Measurements from ENCODE around the gene APLP1.
"Not testable (repeated sequence)": the region's sequence is repeated elsewhere in the genome, so short reads cannot be mapped to it uniquely, and the experiment has no call there.

APLP1 gene

GRCh38 chr19:35853038-35853756, 15.2 kb upstream of the APLP1 start:
- no peak for DNase-seq

GRCh38 chr19:35856546-35857149, 11.7 kb upstream of the APLP1 start, which contains the start of gene KIRREL2:
Gene KIRREL2, plus strand, starts transcription at chr19:35856911. Its CDS starts 209 bp downstream, at chr19:35857120.
- DNase-seq, result no peak

GRCh38 chr19:35858311-35858710, 10.1 kb upstream of the APLP1 start:
- no peak for DNase-seq

GRCh38 chr19:35859414-35859813, 9.0 kb upstream of the APLP1 start:
- DNase-seq, result no peak

GRCh38 chr19:35860436-35860817, 7.9 kb upstream of the APLP1 start:
- no peak for DNase-seq

- no peak for DNase-seq
These were observed 7.3 kb upstream of the APLP1 start for GRCh38 chr19:35860818-35861639.

GRCh38 chr19:35861640-35862160, 6.7 kb upstream of the APLP1 start:
- no peak for DNase-seq

- DNase-seq, result no peak
These were observed 5.8 kb upstream of the APLP1 start for GRCh38 chr19:35862528-35862927.

GRCh38 chr19:35863018-35863417, 5.4 kb upstream of the APLP1 start:
- no peak for DNase-seq

GRCh38 chr19:35868823-35869326, 501 bp downstream of the APLP1 start:
- no peak for DNase-seq

- DNase-seq, result peak; percentile 83
These were observed 1.2 kb downstream of the APLP1 start for GRCh38 chr19:35869327-35870123.

- DNase-seq, result not testable (repeated sequence)
These were observed 1.9 kb downstream of the APLP1 start for GRCh38 chr19:35870124-35870736.

GRCh38 chr19:35870798-35871197, 2.4 kb downstream of the APLP1 start:
- no peak for DNase-seq

- DNase-seq, result no peak
These were observed 3.2 kb downstream of the APLP1 start for GRCh38 chr19:35871611-35872010.

- DNase-seq, result no peak
These were observed 3.8 kb downstream of the APLP1 start for GRCh38 chr19:35872180-35872579.

GRCh38 chr19:35874392-35874930, 6.1 kb downstream of the APLP1 start:
- no peak for DNase-seq

GRCh38 chr19:35879068-35879467, 10.7 kb downstream of the APLP1 start:
- DNase-seq, result no peak

GRCh38 chr19:35879770-35880317, 11.5 kb downstream of the APLP1 start:
- no peak for DNase-seq

- DNase-seq, result peak; percentile 87
These were observed 13.9 kb downstream of the APLP1 start for GRCh38 chr19:35882114-35882832.

- DNase-seq, result no peak
These were observed 15.5 kb downstream of the APLP1 start for GRCh38 chr19:35883882-35884281.

All from NCI-H524 treated with DMSO at 0.1 percent for 48 hours (cell line).